K562 (cell line): Measurements from ENCODE around the gene TIGIT. TPM values are rescaled to one million over a fixed set of nuclear protein-coding genes. Genes with fewer than 3 reads are reported as not detected.

Experiments used
- CAMTA2 ChIP-seq: fragments of 250-450 bp; sonication (Bioruptor Pico); conservative IDR thresholded peaks from 2 replicates; pipeline ENCODE4 v1.5.1; 2022
- CEBPG ChIP-seq, 3 experiments: fragments of 200-800 bp in 1 of 3; sonication (Bioruptor generic) in 1 of 3; sonication (generic) in 1 of 3; formaldehyde crosslinking in 1 of 3; IDR thresholded peaks in 2 of 3; conservative IDR thresholded peaks in 1 of 3; 2 replicates each; pipeline versions ENCODE4 v1.6.1 to v1.8.0; 2016 to 2022; ENCODE audit warnings: missing compliant biosample characterization in 2 of 3, missing genetic modification characterization in 2 of 3, mild to moderate bottlenecking in 1 of 3, missing genetic modification reagents in 1 of 3
- GATA2 ChIP-seq: sonication (generic); formaldehyde crosslinking; IDR thresholded peaks from 2 replicates; pipeline ENCODE4 v1.4.0; 2020; ENCODE audit warnings: mild to moderate bottlenecking, missing genetic modification reagents
- NRF1 ChIP-seq, 2 experiments: fragments of 450-650 bp; IDR thresholded peaks in 1 of 2; conservative IDR thresholded peaks in 1 of 2; 2 replicates each; pipeline ENCODE4 v1.6.1; 2014; ENCODE audit warnings: mild to moderate bottlenecking in 2 of 2
- polyA plus RNA-seq, 8 experiments: library from polyadenylated mRNA; depleted of rRNA in 4 of 8; stranded (reverse) in 5 of 8; unstranded in 3 of 8; fragments of >200 nt; fragmentation: Nextera tagmentation in 2 of 8; fragmentation: Illumina TruSeq in 1 of 8; extraction: Ambion mirVana in 2 of 8; extraction: Trizol in 1 of 8; gene quantifications; 2 replicates each; pipeline versions ENCODE4 v1.2.1 to v1.2.3, GENCODE V29; 2011 to 2014; ENCODE audit warnings: inconsistent platforms in 1 of 8, missing spikeins in 1 of 8
- total RNA-seq, 7 experiments: library from RNA; depleted of rRNA in 6 of 7; stranded (reverse); fragments of >200 nt in 6 of 7; fragmentation: Illumina TruSeq in 2 of 7; extraction: Trizol in 2 of 7; gene quantifications; 2 replicates each; pipeline versions ENCODE4 v1.2.1 to v1.2.3, GENCODE V29; 2011 to 2021; ENCODE audit warnings: low replicate concordance in 1 of 7
- TF ChIP-seq, protein P1 (sequence below), 2 experiments: fragments of 450-650 bp; IDR thresholded peaks; 2 replicates each; pipeline ENCODE4 v1.6.1; 2016; ENCODE audit warnings: mild to moderate bottlenecking in 2 of 2, borderline replicate concordance in 1 of 2, low read depth in 1 of 2, moderate library complexity in 1 of 2

The TIGIT gene
- total and polyA plus RNA-seq, 9 of the 15 experiments (the other 6 are each of a cell fraction or from before 2014, with no cell fraction given) = 0.11 TPM; not detected in 8

- TF ChIP-seq NRF1 (conservative IDR thresholded peaks at IDR 0.05 in 1 of 2, IDR thresholded peaks at IDR 0.05 in 1 of 2) = no peak
- TF ChIP-seq, protein P1, sequence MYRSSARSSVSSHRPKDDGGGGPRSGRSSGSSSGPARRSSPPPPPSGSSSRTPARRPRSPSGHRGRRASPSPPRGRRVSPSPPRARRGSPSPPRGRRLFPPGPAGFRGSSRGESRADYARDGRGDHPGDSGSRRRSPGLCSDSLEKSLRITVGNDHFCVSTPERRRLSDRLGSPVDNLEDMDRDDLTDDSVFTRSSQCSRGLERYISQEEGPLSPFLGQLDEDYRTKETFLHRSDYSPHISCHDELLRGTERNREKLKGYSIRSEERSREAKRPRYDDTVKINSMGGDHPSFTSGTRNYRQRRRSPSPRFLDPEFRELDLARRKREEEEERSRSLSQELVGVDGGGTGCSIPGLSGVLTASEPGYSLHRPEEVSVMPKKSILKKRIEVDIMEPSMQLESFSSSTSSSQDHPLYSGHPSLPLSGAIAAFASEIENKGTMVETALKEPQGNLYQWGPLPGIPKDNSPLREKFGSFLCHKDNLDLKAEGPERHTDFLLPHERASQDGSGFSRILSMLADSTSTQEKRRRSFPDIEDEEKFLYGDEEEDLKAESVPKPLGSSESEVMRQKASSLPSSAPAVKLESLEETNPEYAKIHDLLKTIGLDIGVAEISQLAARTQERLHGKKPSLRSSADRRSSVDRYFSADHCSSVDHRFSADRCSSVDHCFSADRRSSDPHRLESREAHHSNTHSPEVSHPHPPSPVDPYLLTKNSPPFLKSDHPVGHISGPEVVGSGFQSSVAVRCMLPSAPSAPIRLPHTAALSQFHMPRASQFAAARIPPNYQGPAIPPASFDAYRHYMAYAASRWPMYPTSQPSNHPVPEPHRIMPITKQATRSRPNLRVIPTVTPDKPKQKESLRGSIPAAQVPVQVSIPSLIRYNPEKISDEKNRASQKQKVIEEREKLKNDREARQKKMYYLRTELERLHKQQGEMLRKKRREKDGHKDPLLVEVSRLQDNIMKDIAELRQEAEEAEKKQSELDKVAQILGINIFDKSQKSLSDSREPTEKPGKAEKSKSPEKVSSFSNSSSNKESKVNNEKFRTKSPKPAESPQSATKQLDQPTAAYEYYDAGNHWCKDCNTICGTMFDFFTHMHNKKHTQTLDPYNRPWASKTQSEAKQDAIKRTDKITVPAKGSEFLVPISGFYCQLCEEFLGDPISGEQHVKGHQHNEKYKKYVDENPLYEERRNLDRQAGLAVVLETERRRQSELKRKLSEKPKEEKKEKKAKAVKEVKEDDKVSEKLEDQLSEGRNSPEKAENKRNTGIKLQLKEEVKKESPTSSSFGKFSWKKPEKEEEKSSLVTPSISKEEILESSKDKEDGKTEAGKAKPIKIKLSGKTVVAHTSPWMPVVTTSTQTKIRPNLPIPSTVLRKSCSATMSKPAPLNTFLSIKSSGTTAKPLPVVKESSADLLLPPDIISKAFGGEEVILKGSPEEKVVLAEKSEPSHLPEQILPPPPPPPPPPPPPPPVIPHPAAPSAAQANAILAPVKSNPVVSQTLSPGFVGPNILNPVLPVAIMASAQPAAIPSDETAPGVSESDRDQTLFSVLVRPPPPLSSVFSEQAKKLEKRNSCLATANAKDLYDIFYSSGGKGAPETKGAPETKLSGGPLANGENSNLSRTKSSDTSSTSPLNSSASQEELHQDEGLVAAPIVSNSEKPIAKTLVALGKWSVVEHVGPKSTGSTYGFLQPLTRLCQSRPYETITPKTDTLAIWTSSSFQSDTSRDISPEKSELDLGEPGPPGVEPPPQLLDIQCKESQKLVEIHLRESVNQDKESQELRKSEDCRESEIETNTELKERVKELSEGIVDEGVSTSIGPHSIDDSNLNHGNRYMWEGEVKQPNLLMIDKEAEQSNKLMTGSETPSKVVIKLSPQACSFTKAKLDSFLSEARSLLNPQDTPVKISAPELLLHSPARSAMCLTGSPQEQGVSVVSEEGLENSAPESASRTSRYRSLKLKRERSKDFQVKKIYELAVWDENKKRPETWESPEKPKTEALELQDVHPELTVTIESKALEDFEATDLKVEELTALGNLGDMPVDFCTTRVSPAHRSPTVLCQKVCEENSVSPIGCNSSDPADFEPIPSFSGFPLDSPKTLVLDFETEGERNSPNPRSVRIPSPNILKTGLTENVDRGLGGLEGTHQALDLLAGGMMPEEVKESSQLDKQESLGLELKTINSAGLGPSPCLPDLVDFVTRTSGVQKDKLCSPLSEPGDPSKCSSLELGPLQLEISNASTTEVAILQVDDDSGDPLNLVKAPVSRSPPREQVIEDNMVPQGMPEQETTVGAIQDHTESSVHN (IDR thresholded peaks at IDR 0.05; ENCODE audit: borderline replicate concordance in 1 of 2, low read depth in 1 of 2) = no peak
- TF ChIP-seq GATA2 (CRISPR knock-in tag) = no peak
- TF ChIP-seq CAMTA2 (CRISPR knock-in tag) = no peak
- no peak for TF ChIP-seq CEBPG (CRISPR knock-in tag; IDR thresholded peaks at IDR 0.05)
- no peak for TF ChIP-seq CEBPG (tag; conservative IDR thresholded peaks at IDR 0.05 in 1 of 2, IDR thresholded peaks at IDR 0.05 in 1 of 2)
- TF ChIP-seq, all 486 proteins: peak for 0
Observed at GRCh38 chr3:114344492-114344891, 50.7 kb downstream of the TIGIT start (continued).
